ENCODE data around the gene TLCD4. TPM values are rescaled to one million over a fixed set of nuclear protein-coding genes. Genes with fewer than 3 reads are reported as not detected.

TLCD4 gene
- total and polyA plus RNA-seq, 2 of the 13 experiments (the other 11 are each of a cell fraction or from before 2014, with no cell fraction given), result 4.7 to 14.5 TPM

GRCh38 chr1:95080446-95080845 lies 36.7 kb upstream of the TLCD4 start:
- WGBS (ENCODE audit: low lambda C conversion rate), result 52% methylated on average over 1 of the region's 1 CpG
- Histone ChIP-seq H3K36me3 (replicated peaks in 1 of 2; ENCODE audit: control insufficient read depth in 1 of 2, insufficient read depth in 2 of 2, low read length in 2 of 2) (no peaks in the 10 kb centered on the region), H3K9me3 (ENCODE audit: low read length) (no peaks in the 10 kb centered on the region), H4K20me1 (ENCODE audit: insufficient read depth, low read length) (no peaks in the 10 kb centered on the region), H2AFZ (ENCODE audit: low read length) (no peak overlapping the region), H3K27ac (ENCODE audit: extremely low read length, insufficient read depth, low read length) (no peak overlapping the region), H3K79me2 (ENCODE audit: insufficient read depth, low read length) (no peaks in the 10 kb centered on the region), H3K4me1 (ENCODE audit: insufficient read depth, low read length) (peaks cover 33% of the 10 kb centered on the region), H3K4me2 (ENCODE audit: low read depth, low read length) (no peak overlapping the region), H3K4me3 (replicated peaks in 1 of 3; ENCODE audit: insufficient read depth in 1 of 3, low read depth in 2 of 3, low read length in 3 of 3) (no peak overlapping the region), H3K27me3 (ENCODE audit: control insufficient read depth in 1 of 2, insufficient read depth in 2 of 2, low read length in 2 of 2) (no peaks in the 10 kb centered on the region; a peak in 1 of 5 replicates), H3K9ac (ENCODE audit: insufficient read depth, low read depth, low read length) (no peak overlapping the region)
- CTCF ChIA-PET (ENCODE audit: low intra/inter-chr PET ratio, low total read pairs), result no interaction called here
- FAIRE-seq (no peak), DNase-seq (ENCODE audit: low spot score) (no peak), ATAC-seq (no peak)
- intact Hi-C loops (cut with micrococcal nuclease; ENCODE audit: unreplicated experiment), result no loop called here
- in situ Hi-C loops (cut with HindIII; ENCODE audit: extremely low pct_ligation_motif_present, low pct_unique_long_range_greater_than_20kb), result loop anchor here (10.0 kb wide), 1 partner anchor 154 kb away; the partner anchor contains the start of gene RWDD3
- TF ChIP-seq ZNF3 (CRISPR knock-in tag; IDR thresholded peaks at IDR 0.05) (no peak), ZNF878 (CRISPR knock-in tag; IDR thresholded peaks at IDR 0.05) (no peak), MIER2 (CRISPR knock-in tag; IDR thresholded peaks at IDR 0.05) (no peak)
- TF ChIP-seq, protein P1, sequence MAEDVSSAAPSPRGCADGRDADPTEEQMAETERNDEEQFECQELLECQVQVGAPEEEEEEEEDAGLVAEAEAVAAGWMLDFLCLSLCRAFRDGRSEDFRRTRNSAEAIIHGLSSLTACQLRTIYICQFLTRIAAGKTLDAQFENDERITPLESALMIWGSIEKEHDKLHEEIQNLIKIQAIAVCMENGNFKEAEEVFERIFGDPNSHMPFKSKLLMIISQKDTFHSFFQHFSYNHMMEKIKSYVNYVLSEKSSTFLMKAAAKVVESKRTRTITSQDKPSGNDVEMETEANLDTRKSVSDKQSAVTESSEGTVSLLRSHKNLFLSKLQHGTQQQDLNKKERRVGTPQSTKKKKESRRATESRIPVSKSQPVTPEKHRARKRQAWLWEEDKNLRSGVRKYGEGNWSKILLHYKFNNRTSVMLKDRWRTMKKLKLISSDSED (CRISPR knock-in tag; IDR thresholded peaks at IDR 0.05), result no peak
- no TSS peak for BruUV-seq (replicated peaks)
- POLR2A ChIA-PET, result no interaction called here

DNA sequence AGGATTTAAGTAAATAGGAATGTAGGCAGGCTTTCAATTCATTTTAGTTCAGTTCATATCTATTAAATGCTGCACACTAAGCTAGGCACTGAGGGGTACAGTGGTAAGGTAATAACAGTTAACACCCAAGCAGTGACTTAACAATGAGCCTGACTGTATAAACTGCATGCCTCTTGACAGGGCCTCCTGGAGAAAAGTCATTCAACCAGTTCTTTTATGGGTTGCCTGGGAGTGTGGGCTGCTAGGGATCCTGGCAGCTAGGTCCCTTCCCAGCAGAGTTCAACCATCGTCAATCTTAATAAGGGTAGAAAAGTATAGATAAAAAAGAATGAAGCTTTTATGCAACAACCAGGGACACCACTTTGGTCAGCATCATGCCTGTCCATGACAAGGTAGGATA lies 36.3 kb upstream of the TLCD4 start:
- no peaks in the 10 kb centered on the region for H3K9me3 ChIP-seq (ENCODE audit: low read length)
- H4K20me1 ChIP-seq (ENCODE audit: insufficient read depth, low read length), result no peaks in the 10 kb centered on the region
- ATAC-seq (no peak), DNase-seq (ENCODE audit: low spot score) (no peak), FAIRE-seq (no peak)
- ChIA-PET POLR2A (interaction anchor here (1.3 kb wide), 1 partner anchor 8 kb away, joined by 6 read pairs; the partner anchor contains the start of gene ALG14), CTCF (ENCODE audit: low intra/inter-chr PET ratio, low total read pairs) (no interaction called here)
- 15% methylated on average over 1 of the region's 1 CpG for WGBS (ENCODE audit: low lambda C conversion rate)
- BruUV-seq (replicated peaks), result no TSS peak
- H2AFZ ChIP-seq (ENCODE audit: low read length), result no peak overlapping the region
- H3K27me3 ChIP-seq (ENCODE audit: control insufficient read depth in 1 of 2, insufficient read depth in 2 of 2, low read length in 2 of 2), result no peaks in the 10 kb centered on the region; a peak in 1 of 5 replicates
- in situ Hi-C loops (cut with HindIII; ENCODE audit: extremely low pct_ligation_motif_present, low pct_unique_long_range_greater_than_20kb) (loop anchor here (10.0 kb wide), 1 partner anchor 154 kb away; the partner anchor contains the start of gene RWDD3), intact Hi-C loops (cut with micrococcal nuclease; ENCODE audit: unreplicated experiment) (no loop called here)
- no peak overlapping the region for H3K27ac ChIP-seq (ENCODE audit: extremely low read length, insufficient read depth, low read length)
- no peak overlapping the region for H3K4me2 ChIP-seq (ENCODE audit: low read depth, low read length)
- H3K4me1 ChIP-seq (ENCODE audit: insufficient read depth, low read length), result peaks cover 33% of the 10 kb centered on the region
- no peaks in the 10 kb centered on the region for H3K79me2 ChIP-seq (ENCODE audit: insufficient read depth, low read length)
- H3K36me3 ChIP-seq (replicated peaks in 1 of 2; ENCODE audit: control insufficient read depth in 1 of 2, insufficient read depth in 2 of 2, low read length in 2 of 2), result no peaks in the 10 kb centered on the region
- H3K9ac ChIP-seq (ENCODE audit: insufficient read depth, low read depth, low read length), result no peak overlapping the region
- no peak overlapping the region for H3K4me3 ChIP-seq (replicated peaks in 1 of 3; ENCODE audit: insufficient read depth in 1 of 3, low read depth in 2 of 3, low read length in 3 of 3)
- TF ChIP-seq, protein P2, sequence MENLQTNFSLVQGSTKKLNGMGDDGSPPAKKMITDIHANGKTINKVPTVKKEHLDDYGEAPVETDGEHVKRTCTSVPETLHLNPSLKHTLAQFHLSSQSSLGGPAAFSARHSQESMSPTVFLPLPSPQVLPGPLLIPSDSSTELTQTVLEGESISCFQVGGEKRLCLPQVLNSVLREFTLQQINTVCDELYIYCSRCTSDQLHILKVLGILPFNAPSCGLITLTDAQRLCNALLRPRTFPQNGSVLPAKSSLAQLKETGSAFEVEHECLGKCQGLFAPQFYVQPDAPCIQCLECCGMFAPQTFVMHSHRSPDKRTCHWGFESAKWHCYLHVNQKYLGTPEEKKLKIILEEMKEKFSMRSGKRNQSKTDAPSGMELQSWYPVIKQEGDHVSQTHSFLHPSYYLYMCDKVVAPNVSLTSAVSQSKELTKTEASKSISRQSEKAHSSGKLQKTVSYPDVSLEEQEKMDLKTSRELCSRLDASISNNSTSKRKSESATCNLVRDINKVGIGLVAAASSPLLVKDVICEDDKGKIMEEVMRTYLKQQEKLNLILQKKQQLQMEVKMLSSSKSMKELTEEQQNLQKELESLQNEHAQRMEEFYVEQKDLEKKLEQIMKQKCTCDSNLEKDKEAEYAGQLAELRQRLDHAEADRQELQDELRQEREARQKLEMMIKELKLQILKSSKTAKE (CRISPR knock-in tag; IDR thresholded peaks at IDR 0.05; ENCODE audit: borderline replicate concordance), result no peak
- TF ChIP-seq ZNF263 (CRISPR knock-in tag; IDR thresholded peaks at IDR 0.05), result no peak
- TF ChIP-seq ATRX (CRISPR knock-in tag; IDR thresholded peaks at IDR 0.05; ENCODE audit: borderline replicate concordance), result no peak
- no peak for TF ChIP-seq AKNA (CRISPR knock-in tag; IDR thresholded peaks at IDR 0.05; ENCODE audit: borderline replicate concordance)
- TF ChIP-seq SP4 (CRISPR knock-in tag; IDR thresholded peaks at IDR 0.05), result no peak
- no peak for TF ChIP-seq ZNF34 (CRISPR knock-in tag; IDR thresholded peaks at IDR 0.05; ENCODE audit: borderline replicate concordance)
